Epithelial cell of proximal tubule (primary cell): ENCODE data around the gene POFUT2. TPM values are rescaled to one million over a fixed set of nuclear protein-coding genes. Genes with fewer than 3 reads are reported as not detected.

ENCODE experiments used
- DNase-seq: peaks from one replicate; pipeline ENCODE4 v3.0.0-alpha.2; 2011; ENCODE audit warnings: low read depth
- H3K4me3 ChIP-seq: 2 replicates; pipeline ENCODE4 v1.5.1; 2011; ENCODE audit warnings: low read depth, mild to moderate bottlenecking, low read length
- total RNA-seq: library from RNA; depleted of rRNA; stranded (reverse); fragments of >200 nt; gene quantifications from 2 replicates; pipeline ENCODE4 v1.2.3, GENCODE V29; 2015
- TF ChIP-seq, protein P1 (sequence below): conservative IDR thresholded peaks from 2 replicates; pipeline ENCODE4 v1.5.1; 2012; ENCODE audit warnings: low read depth, mild to moderate bottlenecking, low read length

Gene POFUT2
- total RNA-seq, 1 donor from 2014 or later, result 10.4 TPM

GRCh38 chr21:45224189-45224938 lies 63.3 kb downstream of the POFUT2 start:
- TF ChIP-seq, protein P1, sequence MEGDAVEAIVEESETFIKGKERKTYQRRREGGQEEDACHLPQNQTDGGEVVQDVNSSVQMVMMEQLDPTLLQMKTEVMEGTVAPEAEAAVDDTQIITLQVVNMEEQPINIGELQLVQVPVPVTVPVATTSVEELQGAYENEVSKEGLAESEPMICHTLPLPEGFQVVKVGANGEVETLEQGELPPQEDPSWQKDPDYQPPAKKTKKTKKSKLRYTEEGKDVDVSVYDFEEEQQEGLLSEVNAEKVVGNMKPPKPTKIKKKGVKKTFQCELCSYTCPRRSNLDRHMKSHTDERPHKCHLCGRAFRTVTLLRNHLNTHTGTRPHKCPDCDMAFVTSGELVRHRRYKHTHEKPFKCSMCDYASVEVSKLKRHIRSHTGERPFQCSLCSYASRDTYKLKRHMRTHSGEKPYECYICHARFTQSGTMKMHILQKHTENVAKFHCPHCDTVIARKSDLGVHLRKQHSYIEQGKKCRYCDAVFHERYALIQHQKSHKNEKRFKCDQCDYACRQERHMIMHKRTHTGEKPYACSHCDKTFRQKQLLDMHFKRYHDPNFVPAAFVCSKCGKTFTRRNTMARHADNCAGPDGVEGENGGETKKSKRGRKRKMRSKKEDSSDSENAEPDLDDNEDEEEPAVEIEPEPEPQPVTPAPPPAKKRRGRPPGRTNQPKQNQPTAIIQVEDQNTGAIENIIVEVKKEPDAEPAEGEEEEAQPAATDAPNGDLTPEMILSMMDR, result no peak
- H3K4me3 ChIP-seq, result no peak overlapping the region
- DNase-seq, result no peak

DNA sequence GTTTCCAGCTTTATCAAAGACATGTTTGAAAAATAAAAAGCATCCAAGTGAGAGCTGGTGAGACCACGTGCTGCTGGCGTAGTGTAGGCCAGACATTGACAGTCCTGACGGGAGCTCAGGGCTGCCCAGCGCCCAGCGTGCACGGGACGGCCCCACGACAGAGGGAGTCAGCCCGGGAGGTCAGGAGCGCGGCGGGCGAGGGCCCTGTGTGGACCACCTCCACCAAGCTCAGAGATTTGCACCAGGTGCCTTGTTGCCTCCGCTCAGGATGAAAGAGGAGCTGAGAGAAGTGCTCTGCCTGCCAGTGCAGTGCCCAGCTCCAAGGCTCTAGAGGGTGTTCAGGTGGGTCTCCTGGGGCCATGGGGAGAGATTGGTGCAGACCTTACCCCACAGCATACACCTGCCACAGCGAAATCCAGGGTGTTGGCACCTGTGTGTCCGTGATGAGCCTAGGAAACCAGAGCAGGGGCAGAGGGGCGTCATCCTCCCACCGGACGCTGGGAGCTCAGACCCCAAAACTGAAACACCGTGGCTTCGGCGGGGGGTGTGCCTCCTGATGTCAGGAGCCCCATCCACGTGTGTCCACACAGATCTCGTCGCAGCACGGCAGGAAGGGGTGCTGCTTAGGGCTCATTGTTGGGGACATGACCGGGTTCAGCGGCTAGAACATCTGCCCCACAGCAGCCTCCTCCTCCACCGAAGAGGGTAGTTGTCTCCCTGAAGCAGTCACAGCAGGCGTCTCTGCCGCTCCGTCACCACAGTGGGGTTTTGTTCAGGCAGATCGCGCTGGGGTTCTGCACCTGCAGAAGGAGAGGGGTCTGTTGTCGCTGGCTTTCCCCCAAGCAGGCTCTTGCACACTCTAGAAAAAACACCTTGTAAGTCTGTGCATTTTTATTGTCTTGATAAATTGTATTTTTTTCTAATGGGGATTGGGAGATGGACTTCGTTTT lies 64.2 kb downstream of the POFUT2 start:
- no peak for DNase-seq
- H3K4me3 ChIP-seq, result no peak overlapping the region
- TF ChIP-seq, protein P1, result no peak

GRCh38 chr21:45222001-45222400 lies 65.7 kb downstream of the POFUT2 start:
- DNase-seq, result no peak
- TF ChIP-seq, protein P1, result no peak
- no peak overlapping the region for H3K4me3 ChIP-seq

- TF ChIP-seq, protein P1, result no peak
- no peak for DNase-seq
- no peak overlapping the region for H3K4me3 ChIP-seq
These were observed 66.8 kb downstream of the POFUT2 start for GRCh38 chr21:45220714-45221490.

- TF ChIP-seq, protein P1, result no peak
- DNase-seq, result no peak
- no peak overlapping the region for H3K4me3 ChIP-seq
These were observed 67.6 kb downstream of the POFUT2 start for GRCh38 chr21:45220071-45220481.

GRCh38 chr21:45219517-45219916 lies 68.2 kb downstream of the POFUT2 start:
- no peak for DNase-seq
- TF ChIP-seq, protein P1, result no peak

More at GRCh38 chr21:45219517-45219916, 68.2 kb downstream of the POFUT2 start:
- H3K4me3 ChIP-seq, result no peak overlapping the region
